OCI-LY7 (cell line): ENCODE results near the gene PDYN.

Source experiments
- CTCF ChIP-seq: fragments of 200-600 bp; sonication (generic); conservative IDR thresholded peaks from 2 replicates; pipeline ENCODE4 v1.5.1; 2014; ENCODE audit warnings: mild to moderate bottlenecking, antibody characterized with exemption, low read length, moderate library complexity, mixed read lengths
- EZH2phosphoT487 ChIP-seq: fragments of 200-600 bp; sonication (generic); IDR thresholded peaks from 2 replicates; pipeline ENCODE4 v1.6.1; 2018; ENCODE audit warnings: low read depth, borderline replicate concordance, mild to moderate bottlenecking, mixed run types, antibody characterized with exemption, low read length, moderate library complexity, mixed read lengths

GRCh38 chr20:1940581-1940980 lies 53.3 kb downstream of the PDYN start:
- TF ChIP-seq CTCF (no peak), EZH2phosphoT487 (no peak)
